Renal cortical epithelial cell (primary cell): ENCODE measurements around the gene PMM2. TPM values are rescaled to one million over a fixed set of nuclear protein-coding genes. Genes with fewer than 3 reads are reported as not detected.
"Not testable (repeated sequence)": the region's sequence is repeated elsewhere in the genome, so short reads cannot be mapped to it uniquely, and the experiment has no call there.

Experiments used
- DNase-seq: peaks from one replicate; pipeline ENCODE4 v3.0.0-alpha.2; 2011; ENCODE audit warnings: low read depth
- total RNA-seq: library from RNA; depleted of rRNA; stranded (reverse); fragments of >200 nt; gene quantifications from 2 replicates; pipeline ENCODE4 v1.2.3, GENCODE V29; 2014

Gene PMM2
- total RNA-seq, 1 donor from 2014 or later = 41.1 TPM

- no peak for DNase-seq
These were observed 69.7 kb downstream of the PMM2 start for GRCh38 chr16:8867216-8867931.

GRCh38 chr16:8867932-8868415 lies 70.3 kb downstream of the PMM2 start:
- DNase-seq = no peak

GRCh38 chr16:8868416-8869211 lies 71.0 kb downstream of the PMM2 start, which contains the start of gene CARHSP1:
Gene CARHSP1, minus strand, starts transcription at chr16:8869006. Its CDS starts 9,678 bp downstream, at chr16:8859328.
- peak; percentile 61 for DNase-seq

GRCh38 chr16:8869212-8869987 lies 71.8 kb downstream of the PMM2 start:
- no peak for DNase-seq

GRCh38 chr16:8869988-8870241 lies 72.3 kb downstream of the PMM2 start:
- DNase-seq = not testable (repeated sequence)

- DNase-seq = no peak
These were observed 74.4 kb downstream of the PMM2 start for GRCh38 chr16:8872071-8872470.

GRCh38 chr16:8872967-8873865 lies 75.6 kb downstream of the PMM2 start:
- DNase-seq = no peak

- DNase-seq = not testable (repeated sequence)
These were observed 76.2 kb downstream of the PMM2 start for GRCh38 chr16:8873866-8874195.

- DNase-seq = no peak
These were observed 76.7 kb downstream of the PMM2 start for GRCh38 chr16:8874388-8874787.

GRCh38 chr16:8875317-8875716 lies 77.7 kb downstream of the PMM2 start:
- not testable (repeated sequence) for DNase-seq

GRCh38 chr16:8877894-8878522 lies 80.4 kb downstream of the PMM2 start:
- no peak for DNase-seq

GRCh38 chr16:8878523-8878911 lies 80.9 kb downstream of the PMM2 start:
- peak; percentile 87 for DNase-seq

GRCh38 chr16:8880839-8881510 lies 83.3 kb downstream of the PMM2 start:
- DNase-seq = no peak

- DNase-seq = no peak
These were observed 84.5 kb downstream of the PMM2 start, which contains the start of gene LITAFD for GRCh38 chr16:8882041-8882617. Gene LITAFD, plus strand, starts transcription at chr16:8882351. Its CDS starts 2,005 bp downstream, at chr16:8884356.

- no peak for DNase-seq
These were observed 85.2 kb downstream of the PMM2 start for GRCh38 chr16:8882725-8883377.

- DNase-seq = peak; percentile 40
These were observed 88.3 kb downstream of the PMM2 start for GRCh38 chr16:8885674-8886592.

- no peak for DNase-seq
These were observed 89.2 kb downstream of the PMM2 start for GRCh38 chr16:8886593-8887430.

GRCh38 chr16:8887431-8887765 lies 89.8 kb downstream of the PMM2 start:
- DNase-seq = no peak
